Measurements from ENCODE around the gene SUMF1. TPM values are rescaled to one million over a fixed set of nuclear protein-coding genes. Genes with fewer than 3 reads are reported as not detected.

The SUMF1 gene
- total RNA-seq, 3 donors from 2014 or later: 29.3 to 38.3 (median 32.1) TPM

DNA sequence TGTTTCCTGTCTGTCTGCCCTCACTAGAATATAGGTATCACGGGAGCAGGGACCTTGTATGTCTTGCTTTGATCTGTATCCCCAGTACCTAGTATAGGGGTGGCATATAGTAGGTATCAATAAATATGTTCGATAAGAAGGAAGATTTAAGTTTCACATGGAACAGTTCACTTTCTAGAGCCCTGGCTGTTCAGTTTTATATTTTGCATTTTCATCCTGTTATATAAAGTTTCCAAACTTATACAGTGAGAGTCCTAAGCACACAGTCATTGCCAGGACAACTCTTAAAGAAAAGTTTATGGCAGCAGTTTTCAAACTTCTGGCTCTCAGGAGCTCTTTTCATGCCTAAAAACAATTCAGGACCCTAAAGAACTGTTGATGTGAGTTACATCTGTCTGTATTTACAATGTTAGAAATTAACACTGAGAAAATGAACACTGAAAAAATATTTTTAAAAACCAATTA, 39.5 kb upstream of the SUMF1 start:
- intact Hi-C loops (cut with DNase I, micrococcal nuclease): no loop called here
- peaks cover 14% of the 10 kb centered on the region for H3K4me1 ChIP-seq (ENCODE audit: low read depth)

GRCh38 chr3:4505688-4506558, 38.9 kb upstream of the SUMF1 start:
- intact Hi-C loops (cut with DNase I, micrococcal nuclease): no loop called here
- TF ChIP-seq CTCF (IDR thresholded peaks at IDR 0.05): no peak
- Histone ChIP-seq H3K4me3 (no peak overlapping the region), H3K36me3 (ENCODE audit: low read depth) (no peaks in the 10 kb centered on the region), H3K9me3 (no peaks in the 10 kb centered on the region), H3K4me1 (ENCODE audit: low read depth) (peaks cover 14% of the 10 kb centered on the region)
- no peak for DNase-seq
- no peak for ATAC-seq

More for the DNA sequence above, 39.5 kb upstream of the SUMF1 start:
- ATAC-seq (no peak), DNase-seq (no peak)
- H3K4me3 ChIP-seq: no peak overlapping the region
- H3K9me3 ChIP-seq: no peaks in the 10 kb centered on the region
- no peaks in the 10 kb centered on the region for H3K36me3 ChIP-seq (ENCODE audit: low read depth)
- no peak for TF ChIP-seq CTCF (IDR thresholded peaks at IDR 0.05)

- ATAC-seq (peak; percentile 83), DNase-seq (peak in 2 of 3 donors; percentile 41 to 87)
- H3K36me3 ChIP-seq (ENCODE audit: low read depth): no peaks in the 10 kb centered on the region
- H3K9me3 ChIP-seq: no peaks in the 10 kb centered on the region
- H3K4me3 ChIP-seq: no peak overlapping the region
- TF ChIP-seq CTCF (IDR thresholded peaks at IDR 0.05): no peak
- intact Hi-C loops (cut with DNase I, micrococcal nuclease): no loop called here
- H3K4me1 ChIP-seq (ENCODE audit: low read depth): peaks cover 14% of the 10 kb centered on the region
Observed at GRCh38 chr3:4504340-4505261, 37.5 kb upstream of the SUMF1 start.

DNA sequence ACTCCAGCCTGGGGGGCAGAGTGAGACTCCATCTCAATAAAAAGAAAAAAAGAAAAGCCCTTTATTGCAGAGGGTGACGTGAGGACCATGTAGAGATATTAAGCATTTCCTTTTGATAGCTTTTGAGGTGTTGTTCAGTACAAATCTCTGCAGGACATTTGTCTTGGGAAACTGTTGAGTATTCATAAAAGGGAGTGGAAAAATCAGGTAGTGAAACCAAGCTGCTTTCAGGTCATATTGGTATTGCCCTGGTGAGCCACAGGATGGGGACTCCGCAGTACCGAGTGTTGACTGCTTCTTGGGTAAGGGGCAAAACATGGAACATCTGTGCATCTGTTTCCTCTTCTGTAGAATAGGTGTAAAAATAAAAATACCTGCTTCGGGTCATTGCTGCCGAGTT, 36.0 kb upstream of the SUMF1 start:
- peak; percentile 39 for ATAC-seq
- H3K4me1 ChIP-seq (ENCODE audit: low read depth): peaks cover 14% of the 10 kb centered on the region
- intact Hi-C loops (cut with DNase I, micrococcal nuclease): no loop called here

More for the DNA sequence above, 36.0 kb upstream of the SUMF1 start:
- H3K9me3 ChIP-seq: no peaks in the 10 kb centered on the region
- TF ChIP-seq CTCF (IDR thresholded peaks at IDR 0.05): no peak
- no peak overlapping the region for H3K4me3 ChIP-seq
- DNase-seq: no peak
- no peaks in the 10 kb centered on the region for H3K36me3 ChIP-seq (ENCODE audit: low read depth)
